Forelimb muscle (tissue), 1 donor: ENCODE measurements around the gene CNTN4. TPM values are rescaled to one million over a fixed set of nuclear protein-coding genes. Genes with fewer than 3 reads are reported as not detected.

Experiments
- DNase-seq: peaks from one replicate; pipeline ENCODE4 v3.0.0-alpha.2; 2013; ENCODE audit warnings: low read depth
- polyA plus RNA-seq: library from polyadenylated mRNA; unstranded; fragments of 120-200 nt; gene quantifications from one replicate; pipeline ENCODE4 v1.2.1, GENCODE V29; 2013; ENCODE audit not compliant: insufficient read length

CNTN4 gene
- polyA plus RNA-seq, 1 donor, result 9.0 TPM

DNA sequence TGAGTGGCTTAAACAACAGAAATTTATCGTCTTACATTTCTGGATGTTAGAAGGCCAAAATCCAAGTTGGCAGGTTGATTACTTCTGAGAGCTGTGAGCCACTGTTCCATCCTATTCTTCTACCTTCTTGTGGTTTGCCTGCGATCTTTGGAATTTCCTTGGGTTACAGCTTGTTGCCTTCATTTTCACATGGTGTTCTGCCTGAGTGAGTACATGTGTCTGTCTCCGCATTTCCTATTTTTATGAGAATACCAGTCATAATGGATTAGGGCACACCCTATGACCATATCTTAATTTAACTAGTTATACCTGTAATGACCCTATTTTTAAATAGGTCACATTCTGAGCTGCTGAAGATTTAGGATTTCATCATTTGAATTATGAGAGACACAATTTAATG is 294.3 kb downstream of the CNTN4 start:
- no peak for DNase-seq

DNA sequence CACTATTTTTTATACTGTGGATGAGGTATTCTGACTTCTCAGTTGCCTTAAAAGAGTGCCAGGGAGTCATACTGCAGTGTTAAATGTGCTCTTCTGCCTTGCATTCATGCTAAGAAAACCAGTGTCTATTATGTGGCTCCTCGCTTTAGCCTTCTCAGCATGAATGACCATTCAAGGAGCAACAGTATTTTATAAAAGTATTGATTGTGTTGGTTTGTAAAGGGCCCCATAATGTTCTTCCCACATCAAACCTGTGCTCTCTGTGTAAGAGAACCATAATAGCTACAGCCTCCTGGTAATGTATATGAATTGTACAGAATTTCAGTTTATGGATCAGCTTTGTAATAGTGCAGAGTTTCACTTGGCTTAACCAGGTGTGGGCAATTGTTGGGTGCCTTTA is 316.4 kb downstream of the CNTN4 start:
- DNase-seq, result no peak

DNA sequence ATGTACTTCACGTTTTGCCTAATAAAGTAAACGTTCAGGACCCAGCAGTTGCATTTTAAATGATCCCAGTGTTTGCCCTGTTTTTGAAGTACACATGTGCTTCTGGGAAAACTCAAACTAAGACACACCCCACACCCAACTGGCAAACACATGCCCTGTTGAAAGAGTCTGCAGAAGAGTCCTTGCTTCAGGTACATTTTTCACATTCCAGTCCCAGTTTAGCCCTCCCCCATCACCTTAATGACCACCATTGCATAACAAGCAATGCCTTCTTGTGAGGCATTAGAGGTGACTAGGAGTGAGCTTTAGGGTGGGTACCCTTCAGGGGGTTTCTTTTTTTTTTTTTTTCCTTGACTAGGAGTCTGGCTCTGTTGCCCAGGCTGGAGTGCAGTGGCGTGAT is 322.3 kb downstream of the CNTN4 start:
- no peak for DNase-seq

DNA sequence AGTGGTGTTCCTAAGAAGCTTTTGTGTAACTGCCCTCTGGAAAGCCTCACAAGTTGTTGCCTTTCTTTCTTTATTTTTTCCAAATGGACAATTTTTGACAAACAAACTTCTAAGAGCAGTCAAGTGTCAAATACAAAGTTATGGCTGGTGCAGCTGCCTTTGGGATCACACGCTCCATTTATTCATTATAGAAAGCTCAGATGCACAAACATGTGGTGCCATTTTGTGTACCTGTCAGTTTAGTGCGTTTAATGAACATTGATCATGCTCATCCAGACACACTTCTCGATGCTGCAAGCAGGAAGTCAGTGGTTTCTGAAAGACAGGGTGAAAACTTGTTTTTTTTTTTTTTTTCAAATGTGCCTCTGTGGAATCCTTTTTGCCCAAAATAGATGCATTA is 324.5 kb downstream of the CNTN4 start:
- no peak for DNase-seq

DNA sequence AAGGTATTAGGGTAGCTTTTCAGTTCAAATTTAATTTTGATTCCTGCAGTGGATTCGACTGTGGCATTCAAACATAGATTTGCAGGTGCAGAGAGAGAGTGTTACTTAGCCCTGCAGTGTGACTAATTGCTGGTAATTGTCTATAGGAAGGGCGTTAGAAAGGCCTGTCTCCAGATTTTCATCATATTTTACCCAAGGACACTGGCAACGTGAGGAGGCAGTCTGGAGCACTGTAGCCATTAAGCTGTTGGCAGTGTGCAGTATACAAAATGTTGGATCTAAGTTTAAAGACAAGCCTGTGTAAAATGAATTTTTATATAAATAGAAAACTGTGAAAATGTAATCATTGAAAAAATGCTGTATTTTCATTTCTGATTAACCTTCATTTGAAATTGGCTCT is 342.9 kb downstream of the CNTN4 start:
- no peak for DNase-seq

DNA sequence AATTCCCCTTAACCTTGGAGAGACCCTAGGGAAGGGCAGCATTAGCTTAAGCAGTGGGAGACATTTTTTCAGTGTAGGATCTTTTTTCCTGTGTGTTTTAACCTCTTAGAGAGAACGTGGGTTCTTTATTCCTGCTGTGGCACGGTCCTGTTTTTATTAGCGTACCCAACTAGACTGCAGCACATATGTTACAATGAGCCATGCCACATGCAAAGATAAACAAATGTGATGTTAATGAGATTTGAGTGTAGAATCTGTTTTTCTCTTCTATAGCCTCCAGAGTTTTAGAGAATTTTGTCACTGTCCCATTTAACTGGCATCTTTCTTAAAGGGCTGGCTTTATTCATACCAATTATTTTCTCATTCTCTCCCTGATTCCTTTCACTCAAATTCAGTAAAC is 347.5 kb downstream of the CNTN4 start:
- DNase-seq, result no peak

DNA sequence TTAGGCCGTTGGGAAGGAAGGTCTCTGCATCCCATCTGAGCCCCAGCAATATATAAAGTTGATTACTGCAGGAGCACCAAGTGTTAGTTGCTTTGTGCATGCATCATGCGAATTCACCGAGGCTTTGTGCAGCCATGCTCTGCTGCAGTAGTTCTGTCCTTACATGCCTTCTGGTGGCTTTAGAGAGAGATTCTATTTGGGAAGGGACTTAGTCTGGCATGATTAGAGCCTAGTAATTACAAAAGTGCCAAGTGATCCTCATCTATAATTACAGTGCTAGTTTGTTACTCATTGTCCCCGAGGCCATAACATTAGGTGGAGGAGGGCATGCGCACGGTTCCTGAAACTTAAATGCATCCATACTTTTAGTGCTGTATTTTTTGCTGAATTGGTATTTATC is 353.6 kb downstream of the CNTN4 start:
- no peak for DNase-seq

DNA sequence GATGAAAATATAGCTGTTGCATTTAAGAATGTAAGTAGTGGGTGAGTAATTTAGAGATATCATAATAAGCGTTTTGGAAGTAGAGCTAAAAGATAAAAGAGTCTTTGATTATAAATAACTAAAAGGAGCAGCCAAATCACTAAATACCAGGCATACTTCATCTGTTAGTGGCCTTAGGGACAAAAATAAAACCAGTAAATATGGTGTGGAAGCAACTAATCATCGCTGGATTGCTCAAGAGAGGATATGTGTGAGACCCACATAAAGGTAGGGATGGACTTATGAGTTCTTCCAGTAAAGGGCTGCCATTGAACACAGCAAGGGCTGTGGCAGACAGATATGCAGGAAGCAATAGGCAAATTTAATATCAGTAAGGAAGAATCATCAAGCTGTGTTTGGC is 356.2 kb downstream of the CNTN4 start:
- no peak for DNase-seq

DNA sequence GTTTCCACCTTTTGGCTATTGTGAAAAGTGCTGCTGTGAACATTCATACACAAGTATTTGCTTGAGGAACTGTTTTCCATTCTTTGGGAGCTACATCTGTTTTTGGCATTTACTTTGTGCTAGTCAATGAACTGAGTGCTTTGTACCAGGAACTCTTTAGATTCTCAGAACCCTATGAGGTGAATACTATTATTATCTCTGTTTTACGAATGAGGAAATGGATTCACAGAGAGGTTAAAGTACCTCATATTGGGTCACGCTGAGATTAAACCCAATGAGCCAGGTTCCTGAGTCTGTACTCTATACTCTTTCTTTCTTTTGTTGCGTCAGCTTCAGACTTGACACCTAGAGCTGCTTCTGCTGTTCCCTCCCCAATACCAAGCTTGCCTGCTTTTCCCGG is 358.1 kb downstream of the CNTN4 start:
- no peak for DNase-seq

DNA sequence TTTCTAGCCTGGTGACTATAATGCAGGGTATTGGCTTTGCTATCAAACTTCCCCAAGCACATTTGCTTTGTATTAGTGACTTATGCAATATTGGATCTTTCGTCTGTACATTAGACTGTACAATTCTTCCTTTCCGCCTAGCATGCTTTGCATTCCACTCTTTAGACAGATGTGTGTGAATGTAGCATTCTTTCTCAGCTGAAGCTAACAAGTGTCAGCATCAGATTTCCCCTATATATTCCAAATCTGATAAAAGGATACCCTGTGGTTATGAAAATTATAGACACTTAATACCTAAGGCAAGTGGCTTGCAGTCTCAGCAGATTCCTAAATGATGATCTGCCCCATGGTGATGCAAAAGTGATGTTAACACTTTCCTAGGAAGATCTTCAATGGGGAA is 360.1 kb downstream of the CNTN4 start:
- DNase-seq, result no peak

DNA sequence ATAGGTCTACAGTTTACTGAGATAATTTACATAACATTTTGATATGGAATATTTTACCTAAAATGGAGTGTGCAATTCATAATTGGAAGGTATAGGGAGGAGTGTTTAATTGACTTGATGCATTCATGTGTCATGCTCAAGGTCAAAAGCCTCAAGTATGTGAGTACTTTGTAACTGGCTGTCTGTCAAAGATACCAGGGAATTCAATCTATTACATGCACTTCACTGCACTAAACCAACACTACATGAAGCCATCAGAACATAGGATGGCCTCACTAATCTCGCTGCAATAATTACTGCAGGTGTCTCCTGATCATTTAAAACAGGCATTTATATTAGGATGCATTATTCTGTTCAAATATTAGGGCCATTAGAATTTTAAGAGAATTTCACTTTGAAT is 367.2 kb downstream of the CNTN4 start:
- no peak for DNase-seq

DNA sequence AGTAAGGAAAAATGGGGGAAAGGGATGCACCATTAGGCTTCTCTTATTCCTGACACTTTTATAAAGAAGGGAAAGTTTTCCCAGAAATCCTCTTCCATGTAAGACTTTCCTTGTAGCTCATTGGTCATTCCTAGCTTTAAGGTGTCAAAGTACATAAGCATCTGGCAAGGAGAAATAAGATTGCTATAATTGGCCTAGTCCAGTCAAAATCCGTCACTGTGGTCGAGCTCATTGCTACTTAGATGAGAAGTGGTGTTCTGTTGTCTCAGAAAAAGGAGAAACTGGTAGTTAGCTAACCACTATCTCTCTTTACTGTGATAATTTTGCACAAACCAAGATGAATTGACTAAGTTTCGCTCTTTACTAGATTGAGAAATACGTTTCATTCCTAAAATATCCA is 370.1 kb downstream of the CNTN4 start:
- no peak for DNase-seq

DNA sequence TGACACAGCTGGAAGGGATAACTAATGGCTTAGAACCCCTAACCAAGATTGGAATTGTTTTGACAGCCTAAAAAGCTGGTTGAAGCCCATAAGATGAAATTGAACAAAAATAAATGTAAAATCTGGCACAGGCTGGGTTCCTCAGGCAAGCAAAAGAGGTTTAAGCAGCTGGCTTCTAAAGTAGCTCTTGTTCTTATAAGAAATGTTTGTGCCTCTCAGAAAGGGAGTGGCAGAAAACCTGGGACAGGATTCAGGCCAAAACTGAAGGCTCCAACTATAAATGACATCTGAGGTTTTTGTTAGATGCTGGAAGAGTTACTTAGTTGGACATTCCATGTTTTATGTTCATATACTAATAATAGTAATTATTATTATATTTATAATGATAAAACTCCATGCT is 378.3 kb downstream of the CNTN4 start:
- DNase-seq, result no peak

DNA sequence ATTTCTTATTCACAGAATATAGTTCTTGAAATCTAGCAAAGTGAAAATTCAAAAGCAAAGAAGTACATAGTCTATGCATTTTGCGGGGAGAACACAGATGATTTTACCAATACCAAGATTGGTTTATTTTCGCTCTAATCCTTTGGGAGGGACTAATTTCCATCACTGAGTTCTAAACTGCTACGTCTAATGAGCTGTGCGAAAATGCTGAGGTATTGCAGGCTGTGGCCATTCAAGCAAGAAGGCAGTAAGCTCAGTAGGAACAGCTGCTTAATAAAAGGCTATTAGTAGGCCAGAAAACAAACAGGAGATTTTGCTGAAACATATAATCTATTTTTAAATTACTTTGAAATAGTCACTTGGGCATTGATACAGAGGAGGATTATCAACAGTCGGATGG is 379.0 kb downstream of the CNTN4 start:
- DNase-seq, result no peak

DNA sequence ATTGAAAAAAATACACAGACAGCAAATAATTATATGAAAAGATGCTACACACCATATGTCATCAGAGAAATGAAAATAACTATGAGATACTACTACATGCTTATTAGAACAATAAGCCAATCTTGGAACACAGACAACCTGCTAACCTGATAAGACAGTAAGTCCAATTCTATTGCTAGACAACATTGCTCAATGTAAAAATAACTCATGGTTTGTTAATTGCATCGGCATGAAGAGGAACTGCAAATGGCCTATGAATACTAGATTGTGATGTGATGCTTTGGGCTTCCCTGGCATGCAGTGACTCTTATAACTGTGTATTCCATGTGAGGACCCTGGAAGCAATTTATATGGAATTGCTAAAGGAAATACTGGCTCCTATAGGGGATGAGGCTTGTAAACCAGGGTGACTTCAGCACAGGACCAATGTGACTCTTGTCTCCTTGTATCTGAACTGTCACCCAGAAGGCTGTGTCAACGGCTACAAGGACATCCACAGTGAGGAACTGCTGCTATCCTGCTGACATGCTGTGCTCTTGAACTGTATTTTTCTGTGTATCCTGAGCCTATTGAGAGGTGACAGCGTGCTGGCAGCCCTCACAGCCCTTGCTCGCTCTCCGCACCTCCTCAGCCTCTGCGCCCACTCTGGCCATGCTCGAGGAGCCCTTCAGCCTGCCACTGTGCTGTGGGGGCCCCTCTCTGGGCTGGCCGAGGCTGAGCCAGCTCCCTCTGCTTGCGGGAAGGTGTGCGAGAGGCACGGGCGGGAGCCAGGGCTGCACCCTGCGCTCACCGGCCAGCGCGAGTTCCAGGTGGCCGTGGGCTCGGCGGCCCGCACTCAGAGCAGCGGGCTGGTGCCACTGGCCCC is 385.7 kb downstream of the CNTN4 start:
- DNase-seq, result no peak

DNA sequence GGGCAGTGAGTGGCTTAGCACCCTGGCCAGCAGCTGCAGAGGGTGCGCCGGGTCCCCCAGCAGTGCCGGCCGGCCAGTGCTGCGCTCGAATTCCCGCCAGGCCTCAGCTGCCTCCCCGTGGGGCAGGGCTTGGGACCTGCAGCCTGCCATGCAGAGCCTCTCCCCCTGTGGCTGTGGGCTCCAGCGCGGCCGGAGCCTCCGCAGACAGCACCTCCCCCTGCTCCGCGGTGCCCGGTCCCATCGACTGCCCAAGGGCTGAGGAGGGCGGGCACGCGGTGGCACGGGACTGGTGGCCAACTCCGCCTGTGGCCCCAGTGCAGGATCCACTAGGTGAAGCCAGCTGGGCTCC is 386.3 kb downstream of the CNTN4 start:
- DNase-seq, result no peak

DNA sequence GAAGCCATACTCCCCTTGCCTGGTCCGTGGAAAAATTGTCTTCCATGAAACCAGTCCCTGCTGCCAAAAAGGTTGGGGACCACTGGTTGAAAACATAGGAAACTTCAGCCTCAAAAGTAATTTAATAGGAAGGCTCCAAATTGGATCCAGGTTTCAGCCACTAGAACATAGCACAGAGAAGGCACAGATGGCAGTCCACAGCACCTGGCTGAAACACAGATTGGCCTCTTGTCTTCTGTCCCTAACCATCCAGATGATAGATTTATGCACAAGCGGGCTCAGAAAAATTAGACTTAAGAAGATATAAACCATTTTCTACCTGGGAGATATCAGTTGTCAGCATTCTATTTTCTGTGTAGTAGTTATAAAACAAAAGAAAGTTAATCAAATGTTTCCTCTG is 397.1 kb downstream of the CNTN4 start:
- DNase-seq, result no peak

DNA sequence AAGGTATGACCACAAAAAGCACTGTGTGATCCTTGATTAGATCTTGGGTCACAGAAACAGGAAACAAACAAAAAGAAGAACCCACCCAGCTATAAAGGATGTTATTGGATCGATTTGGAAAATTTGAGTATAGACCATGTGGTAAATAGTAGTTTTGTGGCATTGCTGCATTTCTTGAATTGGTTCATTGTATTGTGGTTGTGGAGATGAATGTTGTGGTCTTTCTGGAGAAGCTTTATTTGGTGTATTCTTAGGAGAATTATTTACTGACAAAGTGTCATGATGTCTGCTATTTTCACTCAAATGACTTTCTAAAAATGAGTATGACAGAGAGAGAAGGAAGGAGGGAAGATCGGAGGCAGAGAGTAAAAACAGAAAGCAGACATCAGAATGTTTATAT is 406.2 kb downstream of the CNTN4 start:
- DNase-seq, result no peak

DNA sequence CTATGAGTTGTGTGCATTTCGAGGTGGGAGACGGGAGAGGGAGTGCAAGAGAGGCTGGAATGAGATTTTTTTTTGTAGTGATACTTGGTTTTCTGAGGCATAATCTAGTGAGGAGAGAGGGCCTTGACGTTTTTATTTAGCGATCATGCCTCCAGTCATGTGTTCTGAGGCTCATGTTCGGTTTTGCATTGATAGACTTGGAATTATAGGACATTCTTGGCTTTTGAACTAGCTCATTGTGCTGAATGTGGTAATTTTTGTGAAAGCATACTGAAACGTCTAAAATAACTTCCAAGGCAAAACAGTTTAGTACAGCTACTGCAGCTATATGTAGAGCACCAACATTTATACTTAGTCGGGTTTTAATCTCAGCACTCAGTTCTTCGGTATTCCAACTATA is 408.1 kb downstream of the CNTN4 start:
- DNase-seq, result no peak

DNA sequence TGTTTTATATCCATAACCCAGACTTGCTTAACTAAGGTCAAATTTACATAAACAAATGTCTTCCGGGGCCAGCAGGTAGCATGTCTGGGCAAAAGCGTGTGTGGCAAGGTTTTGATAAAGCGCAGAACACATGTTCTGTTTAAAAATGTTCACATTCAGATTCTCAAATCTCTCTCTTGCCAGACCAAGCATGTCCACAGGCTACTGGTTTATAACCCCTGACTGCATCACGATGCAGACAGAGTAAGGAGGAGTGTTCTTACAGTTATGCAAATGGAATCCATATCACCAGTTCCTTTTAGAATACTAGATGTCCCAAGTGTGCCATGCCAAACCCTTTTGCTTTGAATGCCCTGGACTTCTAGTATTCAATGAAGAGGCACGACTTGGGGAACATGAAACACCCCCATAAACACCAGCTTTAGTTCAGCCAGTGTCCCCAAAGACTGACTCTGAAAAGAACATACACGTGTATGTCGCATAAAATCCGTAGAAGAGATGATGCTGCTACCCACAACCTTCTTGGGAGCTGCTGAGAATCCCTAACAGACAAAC is 412.0 kb downstream of the CNTN4 start:
- no peak for DNase-seq

DNA sequence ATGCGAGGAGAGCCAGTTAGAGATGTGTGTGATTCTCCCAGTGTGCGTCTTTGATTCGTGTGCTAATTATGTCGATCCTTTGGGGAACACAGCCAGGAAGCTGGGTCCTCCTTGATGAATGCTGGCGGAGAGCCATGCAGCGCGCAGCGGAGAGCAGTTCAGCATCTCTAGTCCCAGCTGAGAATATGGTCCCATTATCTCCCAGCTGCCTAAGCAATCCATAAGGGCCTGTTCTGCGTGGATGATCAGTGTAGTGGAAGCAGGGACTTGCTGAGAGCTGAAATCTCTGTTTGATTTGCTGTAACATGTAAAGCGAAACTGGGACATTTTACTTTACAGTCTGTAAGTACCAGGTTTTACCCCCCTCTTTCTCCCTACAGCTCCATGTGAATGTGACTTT is 412.7 kb downstream of the CNTN4 start:
- no peak for DNase-seq

DNA sequence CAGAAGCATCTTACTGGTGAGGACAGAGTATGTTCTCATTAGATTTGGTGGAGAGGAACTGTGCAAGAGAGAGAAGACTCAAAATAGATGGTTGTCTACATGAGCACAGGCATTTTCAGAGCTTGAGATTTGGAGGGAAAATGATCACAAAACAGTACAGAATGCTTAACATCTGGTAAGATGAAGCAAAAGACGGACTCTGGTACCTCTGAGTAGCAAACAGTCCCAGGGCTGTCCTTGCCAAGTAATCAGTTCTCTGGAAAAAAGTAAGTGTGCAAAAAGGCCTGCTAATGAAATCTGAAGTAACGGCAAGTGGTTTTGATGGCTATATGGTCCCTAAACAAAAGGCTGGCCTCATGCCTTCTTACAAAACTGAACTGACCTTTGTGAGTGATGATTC is 414.2 kb downstream of the CNTN4 start:
- no peak for DNase-seq

DNA sequence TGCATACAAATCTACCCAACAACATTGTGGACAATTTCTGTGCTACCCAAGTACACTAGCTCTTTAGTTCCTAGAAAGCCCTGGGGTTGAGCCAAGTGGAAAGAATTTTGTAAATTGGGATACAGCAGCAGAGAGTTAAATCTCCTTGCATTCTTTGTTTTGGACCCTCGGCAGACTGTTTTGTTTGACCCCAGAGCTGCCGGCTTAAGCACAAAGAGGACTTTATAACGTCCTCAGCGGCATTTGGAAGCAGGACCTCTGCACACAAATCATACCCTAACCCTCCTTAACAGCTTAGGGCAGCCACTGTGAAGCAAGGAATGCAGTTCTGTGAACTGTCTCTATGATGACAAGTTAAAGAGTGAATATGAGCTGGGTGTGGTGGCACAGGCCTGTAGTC is 415.3 kb downstream of the CNTN4 start:
- no peak for DNase-seq
